AG09309 (cell line): ENCODE measurements around the gene CDCA7.

Experiments used
- DNase-seq: peaks from one replicate; pipeline ENCODE4 v3.0.0-alpha.2; 2010; ENCODE audit warnings: low read depth
- H3K4me3 ChIP-seq: 2 replicates; pipeline ENCODE4 v1.5.1; 2011; ENCODE audit warnings: mild to moderate bottlenecking, low read depth, low read length, moderate library complexity; ENCODE audit not compliant: control insufficient read depth
- TF ChIP-seq, protein P1 (sequence below): IDR thresholded peaks from 2 replicates; pipeline ENCODE4 v1.5.1; 2011; ENCODE audit warnings: mild to moderate bottlenecking, low read depth, low read length, inconsistent platforms; ENCODE audit not compliant: insufficient read depth, control insufficient read depth; ENCODE audit errors: missing control alignments

Gene CDCA7

DNA sequence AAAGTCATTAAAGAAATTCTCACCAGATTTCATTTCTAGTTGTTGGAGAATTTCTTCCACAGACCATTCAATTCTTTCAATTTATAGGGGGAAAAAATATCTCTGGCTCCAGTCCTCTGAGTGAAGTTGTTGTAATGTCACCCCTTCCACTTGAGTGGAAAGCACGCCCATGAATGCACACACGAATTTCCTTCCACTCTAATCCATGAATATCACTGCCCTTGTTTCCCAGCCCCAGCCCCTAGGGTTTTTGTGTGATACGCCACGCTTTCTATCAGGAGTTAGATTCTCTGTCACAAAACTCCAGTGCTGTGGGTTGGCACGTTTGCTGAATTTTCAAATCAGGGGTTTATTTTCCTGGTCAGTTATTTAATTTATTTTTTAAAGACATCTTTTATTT lies 38.1 kb downstream of the CDCA7 start:
- TF ChIP-seq, protein P1, sequence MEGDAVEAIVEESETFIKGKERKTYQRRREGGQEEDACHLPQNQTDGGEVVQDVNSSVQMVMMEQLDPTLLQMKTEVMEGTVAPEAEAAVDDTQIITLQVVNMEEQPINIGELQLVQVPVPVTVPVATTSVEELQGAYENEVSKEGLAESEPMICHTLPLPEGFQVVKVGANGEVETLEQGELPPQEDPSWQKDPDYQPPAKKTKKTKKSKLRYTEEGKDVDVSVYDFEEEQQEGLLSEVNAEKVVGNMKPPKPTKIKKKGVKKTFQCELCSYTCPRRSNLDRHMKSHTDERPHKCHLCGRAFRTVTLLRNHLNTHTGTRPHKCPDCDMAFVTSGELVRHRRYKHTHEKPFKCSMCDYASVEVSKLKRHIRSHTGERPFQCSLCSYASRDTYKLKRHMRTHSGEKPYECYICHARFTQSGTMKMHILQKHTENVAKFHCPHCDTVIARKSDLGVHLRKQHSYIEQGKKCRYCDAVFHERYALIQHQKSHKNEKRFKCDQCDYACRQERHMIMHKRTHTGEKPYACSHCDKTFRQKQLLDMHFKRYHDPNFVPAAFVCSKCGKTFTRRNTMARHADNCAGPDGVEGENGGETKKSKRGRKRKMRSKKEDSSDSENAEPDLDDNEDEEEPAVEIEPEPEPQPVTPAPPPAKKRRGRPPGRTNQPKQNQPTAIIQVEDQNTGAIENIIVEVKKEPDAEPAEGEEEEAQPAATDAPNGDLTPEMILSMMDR = no peak
- DNase-seq = no peak
- no peak overlapping the region for H3K4me3 ChIP-seq

DNA sequence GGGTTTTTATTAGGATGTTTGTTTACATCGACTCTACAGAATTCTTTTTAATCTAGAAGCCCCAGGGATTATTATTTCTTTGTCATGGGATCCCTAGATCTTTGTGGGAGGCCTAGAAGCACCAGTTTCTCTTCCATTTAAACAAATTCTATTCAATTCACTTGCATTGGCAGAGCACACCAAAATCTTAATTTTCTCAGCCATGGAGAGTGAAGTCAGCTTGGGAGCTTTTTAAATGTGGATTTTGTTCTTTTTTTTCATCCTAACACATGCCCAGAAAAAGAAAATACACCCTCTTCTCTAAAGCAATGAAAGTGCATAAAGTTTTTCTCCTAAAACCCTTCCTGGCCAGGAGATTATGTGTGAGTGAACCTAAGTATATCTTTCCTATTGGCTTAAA lies 38.5 kb downstream of the CDCA7 start:
- no peak for DNase-seq
- TF ChIP-seq, protein P1 = no peak
- H3K4me3 ChIP-seq = no peak overlapping the region

GRCh38 chr2:173393636-173394035 lies 39.0 kb downstream of the CDCA7 start:
- H3K4me3 ChIP-seq = no peak overlapping the region
- TF ChIP-seq, protein P1 = no peak
- DNase-seq = no peak

- TF ChIP-seq, protein P1 = no peak
- DNase-seq = no peak
Observed at GRCh38 chr2:173394091-173394974, 39.7 kb downstream of the CDCA7 start.

DNA sequence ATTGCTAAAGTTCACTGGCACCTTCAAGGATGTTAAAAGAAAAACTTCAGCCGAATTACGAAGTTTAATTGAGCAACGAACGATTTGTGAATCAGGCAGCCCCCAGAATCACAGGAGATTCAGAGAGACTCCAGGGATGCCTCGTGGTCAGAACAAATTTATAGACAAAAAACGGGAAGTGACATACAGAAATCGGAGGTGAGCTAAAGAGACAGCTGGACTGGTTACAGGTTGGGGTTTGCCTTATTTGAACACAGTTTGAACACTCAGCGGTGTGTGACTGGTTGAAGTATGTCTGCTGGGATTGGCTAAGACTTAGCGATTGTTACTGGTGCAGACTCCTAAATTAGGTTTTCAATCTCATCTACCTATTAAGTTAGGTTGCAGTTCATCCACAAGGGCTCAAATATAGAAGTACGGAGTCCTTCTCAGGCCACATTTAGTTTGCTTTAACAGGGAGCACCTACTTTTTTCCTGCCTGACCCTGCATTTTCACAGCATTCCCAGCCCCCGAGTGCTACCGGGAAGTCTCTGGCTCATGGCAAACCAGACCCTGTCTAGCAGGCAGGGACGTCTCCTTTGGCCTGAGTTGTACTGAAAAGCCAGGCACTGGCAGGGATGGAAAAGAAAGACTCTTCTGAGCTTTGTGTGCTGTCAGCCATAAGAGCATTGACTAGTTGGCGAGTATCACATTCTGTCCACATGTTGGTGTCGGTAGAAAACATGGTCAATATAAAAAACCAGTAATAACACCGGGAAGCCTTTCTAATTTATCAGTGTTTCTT lies 41.1 kb downstream of the CDCA7 start:
- no peak overlapping the region for H3K4me3 ChIP-seq
- TF ChIP-seq, protein P1 = no peak
- DNase-seq = no peak

More at GRCh38 chr2:173394091-173394974, 39.7 kb downstream of the CDCA7 start:
- H3K4me3 ChIP-seq = no peak overlapping the region

GRCh38 chr2:173397539-173397938 lies 42.9 kb downstream of the CDCA7 start:
- no peak overlapping the region for H3K4me3 ChIP-seq
- DNase-seq = no peak
- TF ChIP-seq, protein P1 = no peak
